ENCODE measurements around the gene IVNS1ABP.

GRCh38 chr1:185250063-185250462 lies 67.0 kb downstream of the IVNS1ABP start:
- no peak for TF ChIP-seq CTCF (IDR thresholded peaks at IDR 0.05 in 2 of 3, conservative IDR thresholded peaks at IDR 0.05 in 1 of 3; ENCODE audit: borderline replicate concordance in 1 of 3, insufficient read depth in 1 of 3, low read depth in 2 of 3, low read length in 2 of 3)
- TF ChIP-seq POLR2AphosphoS5 (IDR thresholded peaks at IDR 0.05; ENCODE audit: low read depth, low read length): no peak
- no peak for TF ChIP-seq SIN3A (IDR thresholded peaks at IDR 0.05; ENCODE audit: low read depth)
- TF ChIP-seq JUND (IDR thresholded peaks at IDR 0.05): no peak
- no peak for TF ChIP-seq POLR2A (IDR thresholded peaks at IDR 0.05; ENCODE audit: borderline replicate concordance, extremely low read depth, insufficient read depth, insufficient read length)
- TF ChIP-seq ZBTB33 (IDR thresholded peaks at IDR 0.05; ENCODE audit: extremely low read depth, insufficient replicate concordance, low read length): no peak
- no peak for TF ChIP-seq SP1 (IDR thresholded peaks at IDR 0.05; ENCODE audit: low read depth)
- TF ChIP-seq YY1 (IDR thresholded peaks at IDR 0.05; ENCODE audit: extremely low read depth, insufficient replicate concordance, low read depth, low read length): no peak

All from HCT116 (cell line).